Gastroesophageal sphincter (tissue), 3 donors: ENCODE data around the gene CLIP1.
"Not testable (repeated sequence)": the region's sequence is repeated elsewhere in the genome, so short reads cannot be mapped to it uniquely, and the experiment has no call there.

Experiments used
- CTCF ChIP-seq, 4 experiments: fragments of 200-600 bp in 2 of 4; fragments of 450-650 bp in 2 of 4; sonication (generic) in 1 of 4; IDR thresholded peaks; one replicate each; pipeline ENCODE4 v1.5.1; 2017 to 2019; ENCODE audit warnings: antibody characterized with exemption in 4 of 4, mild to moderate bottlenecking in 2 of 4, moderate library complexity in 2 of 4
- EP300 ChIP-seq: sonication (generic); formaldehyde crosslinking; IDR thresholded peaks from one replicate; pipeline ENCODE4 v1.6.1; 2017; ENCODE audit warnings: antibody characterized with exemption, mild to moderate bottlenecking
- POLR2A ChIP-seq, 2 donors: fragments of 450-650 bp; IDR thresholded peaks; one replicate each; pipeline ENCODE4 v1.6.1; 2017; ENCODE audit warnings: antibody characterized with exemption in 2 of 2, mild to moderate bottlenecking in 2 of 2, moderate library complexity in 1 of 2
- POLR2AphosphoS5 ChIP-seq: sonication (generic); formaldehyde crosslinking; IDR thresholded peaks from one replicate; pipeline ENCODE4 v1.6.1; 2017; ENCODE audit warnings: antibody characterized with exemption

- TF ChIP-seq CTCF (IDR thresholded peaks at IDR 0.05); POLR2A (IDR thresholded peaks at IDR 0.05); POLR2AphosphoS5; EP300: not testable (repeated sequence)
Observed at GRCh38 chr12:122358403-122358802, 64.1 kb downstream of the CLIP1 start.
